Esophagus muscularis mucosa (tissue), 4 donors: Measurements from ENCODE around the gene UBAC2.

Experiments used
- EP300 ChIP-seq: sonication (generic); formaldehyde crosslinking; IDR thresholded peaks from one replicate; pipeline ENCODE4 v1.6.1; 2017; ENCODE audit warnings: antibody characterized with exemption
- POLR2A ChIP-seq: fragments of 450-650 bp; IDR thresholded peaks from one replicate; pipeline ENCODE4 v1.6.1; 2017; ENCODE audit warnings: antibody characterized with exemption, moderate library complexity, mild to moderate bottlenecking, low read depth
- POLR2AphosphoS5 ChIP-seq, 2 donors: sonication (generic); formaldehyde crosslinking; IDR thresholded peaks; one replicate each; pipeline ENCODE4 v1.6.1; 2017; ENCODE audit warnings: antibody characterized with exemption in 2 of 2
- TF ChIP-seq, protein P1 (sequence below), 3 experiments: fragments of 200-600 bp in 2 of 3; fragments of 450-650 bp in 1 of 3; sonication (generic) in 2 of 3; IDR thresholded peaks; one replicate each; pipeline ENCODE4 v1.5.1; 2017 to 2019; ENCODE audit warnings: antibody characterized with exemption in 3 of 3, mild to moderate bottlenecking in 2 of 3, moderate library complexity in 1 of 3

DNA sequence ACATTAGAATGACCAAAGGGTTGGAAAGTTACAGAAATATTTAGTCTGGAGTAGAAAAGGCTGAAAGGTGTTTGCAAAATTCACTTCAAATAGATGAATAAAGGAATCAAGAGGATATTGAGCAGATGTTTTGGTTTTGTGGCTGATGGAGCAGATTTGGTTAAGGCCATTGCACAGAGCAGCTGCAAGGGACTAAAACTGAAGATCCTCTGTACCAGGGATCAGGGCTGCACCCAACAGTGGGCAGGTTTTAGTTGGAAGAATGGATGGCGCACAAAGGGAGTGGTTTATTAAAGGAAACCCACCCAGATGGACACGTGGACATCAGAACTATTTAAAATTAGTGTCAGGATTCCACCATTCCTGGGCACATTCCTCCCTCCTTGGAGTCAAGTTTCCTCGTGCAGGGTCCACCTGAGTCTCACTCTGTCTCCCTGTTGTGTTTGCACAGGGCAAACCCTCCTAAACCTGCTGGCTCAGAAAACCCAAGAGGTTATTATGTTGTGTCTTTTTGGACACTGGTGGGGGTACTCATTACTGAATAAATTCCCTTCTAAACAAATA, 9.2 kb upstream of the UBAC2 start:
- TF ChIP-seq EP300 (no peak), POLR2A (no peak), POLR2AphosphoS5 (IDR thresholded peaks at IDR 0.05) (no peak)
- TF ChIP-seq, protein P1, sequence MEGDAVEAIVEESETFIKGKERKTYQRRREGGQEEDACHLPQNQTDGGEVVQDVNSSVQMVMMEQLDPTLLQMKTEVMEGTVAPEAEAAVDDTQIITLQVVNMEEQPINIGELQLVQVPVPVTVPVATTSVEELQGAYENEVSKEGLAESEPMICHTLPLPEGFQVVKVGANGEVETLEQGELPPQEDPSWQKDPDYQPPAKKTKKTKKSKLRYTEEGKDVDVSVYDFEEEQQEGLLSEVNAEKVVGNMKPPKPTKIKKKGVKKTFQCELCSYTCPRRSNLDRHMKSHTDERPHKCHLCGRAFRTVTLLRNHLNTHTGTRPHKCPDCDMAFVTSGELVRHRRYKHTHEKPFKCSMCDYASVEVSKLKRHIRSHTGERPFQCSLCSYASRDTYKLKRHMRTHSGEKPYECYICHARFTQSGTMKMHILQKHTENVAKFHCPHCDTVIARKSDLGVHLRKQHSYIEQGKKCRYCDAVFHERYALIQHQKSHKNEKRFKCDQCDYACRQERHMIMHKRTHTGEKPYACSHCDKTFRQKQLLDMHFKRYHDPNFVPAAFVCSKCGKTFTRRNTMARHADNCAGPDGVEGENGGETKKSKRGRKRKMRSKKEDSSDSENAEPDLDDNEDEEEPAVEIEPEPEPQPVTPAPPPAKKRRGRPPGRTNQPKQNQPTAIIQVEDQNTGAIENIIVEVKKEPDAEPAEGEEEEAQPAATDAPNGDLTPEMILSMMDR (IDR thresholded peaks at IDR 0.05) = no peak
